Lower lobe of right lung (tissue), 2 donors: ENCODE results near the gene CCDC188. TPM values are rescaled to one million over a fixed set of nuclear protein-coding genes. Genes with fewer than 3 reads are reported as not detected.
A peak's percentile ranks its signal among the peaks of the same experiment; 100 is the strongest.

ENCODE experiments used
- ATAC-seq, 2 donors: fragments of 200-7000 bp; cut with Tn5 transposase; one replicate each; pipeline ENCODE4 v1.9.1; 2020 to 2022; ENCODE audit warnings: mild to moderate bottlenecking in 2 of 2, moderate library complexity in 2 of 2
- DNase-seq: peaks from one replicate; pipeline ENCODE4 v3.0.0-alpha.2; 2020
- H3K27ac ChIP-seq: fragments of 200-600 bp; one replicate; pipeline ENCODE4 v1.8.0; 2022
- H3K27me3 ChIP-seq: fragments of 200-600 bp; one replicate; pipeline ENCODE4 v1.8.0; 2022; ENCODE audit warnings: low read depth
- H3K36me3 ChIP-seq: fragments of 200-600 bp; one replicate; pipeline ENCODE4 v1.8.0; 2022; ENCODE audit warnings: mild to moderate bottlenecking
- H3K4me1 ChIP-seq: fragments of 200-600 bp; one replicate; pipeline ENCODE4 v1.8.0; 2022
- H3K4me3 ChIP-seq: fragments of 200-600 bp; one replicate; pipeline ENCODE4 v1.8.0; 2022; ENCODE audit warnings: mild to moderate bottlenecking
- H3K9me3 ChIP-seq: fragments of 200-600 bp; one replicate; pipeline ENCODE4 v1.8.0; 2022
- CTCF ChIP-seq: fragments of 200-600 bp; IDR thresholded peaks from one replicate; pipeline ENCODE4 v1.8.0; 2022; ENCODE audit warnings: antibody characterized with exemption, mild to moderate bottlenecking
- intact Hi-C: fragments of 100-400 bp; cut with DNase I; formaldehyde crosslinking; loops from one replicate; pipeline ENCODE4 v1.11.0; 2022
- total RNA-seq: library from RNA; stranded (reverse); fragmentation: NEBNext Ultra II Directional; extraction: Animal tissue kit (Norgen Biotek cat#: 25700); gene quantifications from one replicate; pipeline ENCODE4 v1.2.1, GENCODE V29; 2021
- donor health status: DM: no; HTN: yes; CAD: no; lungs with severe emphysema.

Gene CCDC188
- total RNA-seq, 1 donor from 2014 or later: 0.77 TPM

- DNase-seq (peak; percentile 92), ATAC-seq (peak; percentile 91 to 95)
- Histone ChIP-seq H3K4me1 (peaks cover 42% of the 10 kb centered on the region), H3K36me3 (peaks cover 17% of the 10 kb centered on the region), H3K27ac (peak overlapping the region; percentile 95), H3K27me3 (no peaks in the 10 kb centered on the region), H3K4me3 (peak overlapping the region; percentile 92), H3K9me3 (no peaks in the 10 kb centered on the region)
- TF ChIP-seq CTCF: no peak
- intact Hi-C loops: no loop called here
Measured at GRCh38 chr22:20130731-20131596, 19.9 kb downstream of the CCDC188 start.

GRCh38 chr22:20130319-20130718 is 20.5 kb downstream of the CCDC188 start:
- no peak for TF ChIP-seq CTCF
- H3K9me3 ChIP-seq: no peaks in the 10 kb centered on the region
- peaks cover 24% of the 10 kb centered on the region for H3K36me3 ChIP-seq
- intact Hi-C loops: no loop called here
- peak overlapping the region; percentile 92 for H3K4me3 ChIP-seq
- peak overlapping the region; percentile 95 for H3K27ac ChIP-seq
- no peaks in the 10 kb centered on the region for H3K27me3 ChIP-seq
- peaks cover 36% of the 10 kb centered on the region for H3K4me1 ChIP-seq
- DNase-seq (no peak), ATAC-seq (no peak)

GRCh38 chr22:20129747-20130014 is 21.2 kb downstream of the CCDC188 start:
- no peak overlapping the region for H3K27ac ChIP-seq
- DNase-seq (no peak), ATAC-seq (no peak)
- H3K9me3 ChIP-seq: no peaks in the 10 kb centered on the region
- no peak for TF ChIP-seq CTCF
- H3K36me3 ChIP-seq: peaks cover 30% of the 10 kb centered on the region
- peaks cover 30% of the 10 kb centered on the region for H3K4me1 ChIP-seq
- H3K4me3 ChIP-seq: no peak overlapping the region
- intact Hi-C loops: no loop called here
- no peaks in the 10 kb centered on the region for H3K27me3 ChIP-seq

- intact Hi-C loops: no loop called here
- no peaks in the 10 kb centered on the region for H3K27me3 ChIP-seq
- no peak overlapping the region for H3K27ac ChIP-seq
- H3K9me3 ChIP-seq: no peaks in the 10 kb centered on the region
- peaks cover 25% of the 10 kb centered on the region for H3K4me1 ChIP-seq
- TF ChIP-seq CTCF: no peak
- H3K4me3 ChIP-seq: no peak overlapping the region
- ATAC-seq (no peak), DNase-seq (no peak)
- H3K36me3 ChIP-seq: peaks cover 33% of the 10 kb centered on the region
Measured at GRCh38 chr22:20128902-20129746, 21.7 kb downstream of the CCDC188 start.

GRCh38 chr22:20128619-20128901 is 22.3 kb downstream of the CCDC188 start:
- H3K27ac ChIP-seq: no peak overlapping the region
- no peaks in the 10 kb centered on the region for H3K9me3 ChIP-seq
- H3K27me3 ChIP-seq: no peaks in the 10 kb centered on the region
- H3K4me3 ChIP-seq: no peak overlapping the region
- TF ChIP-seq CTCF: no peak
- no peak for DNase-seq
- no peak for ATAC-seq
- H3K4me1 ChIP-seq: peaks cover 19% of the 10 kb centered on the region
- intact Hi-C loops: no loop called here
- peaks cover 33% of the 10 kb centered on the region for H3K36me3 ChIP-seq
